CD4-positive, alpha-beta T cell treated with Interleukin-15 for 4 hours (primary cell): ENCODE measurements around the gene GPLD1.
A peak's percentile ranks its signal among the peaks of the same experiment; 100 is the strongest.
"Not testable (repeated sequence)": the region's sequence is repeated elsewhere in the genome, so short reads cannot be mapped to it uniquely, and the experiment has no call there.

Source experiments
- DNase-seq: peaks from one replicate; pipeline ENCODE4 v3.0.0-alpha.2; 2020; ENCODE audit warnings: low spot score

The GPLD1 gene

DNA sequence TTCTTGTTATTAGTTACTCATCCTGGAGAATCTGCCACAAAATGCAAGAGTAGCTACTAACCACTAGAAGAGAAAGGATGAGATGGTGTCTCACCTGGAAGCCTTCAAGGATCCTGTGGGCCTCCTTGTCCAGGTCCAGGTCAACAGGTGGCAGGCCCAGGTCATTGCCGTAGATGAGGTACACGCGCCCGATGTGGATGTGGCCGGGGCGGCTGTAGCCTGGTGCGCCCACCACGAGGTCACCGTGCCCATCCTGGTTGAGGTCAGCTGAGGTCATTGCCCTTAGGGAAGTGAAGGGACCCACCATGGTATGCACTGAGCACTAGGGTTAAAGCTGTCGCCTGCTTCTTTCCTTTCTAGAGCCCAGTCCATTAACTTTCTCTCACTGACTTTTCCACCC lies 35.5 kb downstream of the GPLD1 start:
- no peak for DNase-seq

- no peak for DNase-seq
These were observed 37.6 kb downstream of the GPLD1 start for GRCh38 chr6:24451581-24452388.

GRCh38 chr6:24448828-24449525 lies 40.4 kb downstream of the GPLD1 start:
- no peak for DNase-seq

DNA sequence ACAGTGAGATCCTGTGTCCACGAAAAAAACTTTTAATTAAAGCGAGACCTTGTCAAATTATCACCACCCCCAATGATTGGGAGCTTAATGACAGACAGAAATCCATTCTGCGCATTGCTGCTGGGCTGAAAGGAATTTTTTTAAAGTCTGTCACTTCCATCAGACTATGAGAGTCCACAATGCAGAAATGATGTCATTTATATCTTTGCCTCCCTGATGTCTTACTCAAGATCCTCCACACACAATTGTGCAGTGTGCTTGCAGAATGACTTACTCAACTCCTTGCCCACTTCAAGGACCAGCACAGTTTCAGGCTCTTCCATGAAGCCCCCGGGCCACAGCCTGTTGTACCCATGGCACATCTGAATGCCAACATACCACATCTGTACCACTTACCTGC lies 41.0 kb downstream of the GPLD1 start:
- no peak for DNase-seq

DNA sequence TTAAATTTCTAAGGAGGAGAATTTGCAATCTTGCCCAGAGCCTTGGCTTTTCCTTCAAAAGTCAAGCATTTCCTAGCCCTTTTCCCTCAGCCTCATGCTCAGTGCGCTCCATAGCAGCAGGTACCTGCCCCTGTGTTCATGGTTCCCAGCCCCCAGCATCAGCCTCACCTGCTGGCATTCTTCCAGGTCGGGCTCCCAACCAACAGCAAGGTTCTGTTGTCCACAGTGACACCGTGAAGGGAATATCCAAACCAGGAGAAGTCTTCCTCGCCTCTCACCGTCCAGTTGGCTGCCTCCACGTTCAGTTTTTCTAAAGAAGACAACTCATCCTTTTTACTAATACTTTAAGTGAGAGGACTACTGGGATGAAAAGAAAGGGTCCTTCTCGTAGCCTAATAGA lies 42.7 kb downstream of the GPLD1 start:
- DNase-seq: no peak

DNA sequence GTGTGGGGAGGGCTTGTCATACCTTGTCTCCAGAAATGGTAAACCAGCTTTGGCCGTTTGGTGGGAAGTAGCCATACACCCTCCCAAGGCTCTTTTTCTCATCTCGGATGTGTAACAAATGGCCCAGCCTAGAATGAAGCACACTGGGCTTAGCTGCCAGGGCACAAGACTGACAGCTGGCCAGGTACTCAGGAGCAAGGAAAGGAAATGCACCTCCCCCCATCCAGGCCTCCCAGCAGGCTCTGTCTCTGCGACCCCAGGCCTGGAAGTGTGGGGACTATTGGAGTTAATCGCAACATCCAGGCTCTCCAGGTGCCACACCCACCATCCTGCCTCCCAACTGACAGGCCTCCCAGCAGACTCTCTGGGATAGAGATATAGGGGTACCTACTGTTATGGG lies 43.7 kb downstream of the GPLD1 start:
- DNase-seq: no peak

DNA sequence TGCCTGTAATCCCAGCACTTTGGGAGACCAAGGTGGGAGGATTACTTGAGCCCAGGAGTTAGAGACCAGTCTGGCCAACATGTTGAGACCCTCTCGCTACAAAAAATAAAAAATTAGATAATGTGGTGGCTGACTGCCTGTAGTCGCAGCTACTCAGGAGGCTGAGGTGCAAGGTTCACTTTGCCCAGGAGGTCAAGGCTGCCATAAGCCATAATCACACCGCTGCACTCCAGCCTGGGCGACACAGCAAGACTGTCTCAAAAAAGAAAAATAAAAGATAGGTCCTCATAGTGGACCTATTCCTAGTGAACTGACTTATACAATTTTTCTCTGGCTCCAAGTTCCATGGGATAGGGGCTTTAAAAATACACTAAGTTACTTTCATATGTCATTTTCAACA lies 44.8 kb downstream of the GPLD1 start:
- no peak for DNase-seq

DNA sequence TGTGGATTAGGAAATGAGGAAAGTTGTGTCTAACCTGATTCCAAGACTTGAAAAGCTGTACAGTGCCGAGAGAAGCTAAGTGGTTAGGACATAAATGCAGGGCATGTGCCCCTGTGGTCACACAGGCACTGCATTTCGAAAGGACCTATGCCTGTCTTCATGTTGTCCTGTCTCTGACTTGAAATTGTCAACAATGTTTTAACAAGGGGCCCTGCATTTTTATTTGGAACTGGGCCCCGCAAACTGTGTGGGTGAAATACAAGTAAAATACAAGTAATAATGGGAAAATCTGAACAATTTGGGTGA lies 47.8 kb downstream of the GPLD1 start:
- no peak for DNase-seq

- DNase-seq: no peak
These were observed 48.3 kb downstream of the GPLD1 start for GRCh38 chr6:24440897-24441598.

- DNase-seq: no peak
These were observed 49.4 kb downstream of the GPLD1 start for GRCh38 chr6:24439858-24440539.

- DNase-seq: no peak
These were observed 52.4 kb downstream of the GPLD1 start for GRCh38 chr6:24436979-24437378.

DNA sequence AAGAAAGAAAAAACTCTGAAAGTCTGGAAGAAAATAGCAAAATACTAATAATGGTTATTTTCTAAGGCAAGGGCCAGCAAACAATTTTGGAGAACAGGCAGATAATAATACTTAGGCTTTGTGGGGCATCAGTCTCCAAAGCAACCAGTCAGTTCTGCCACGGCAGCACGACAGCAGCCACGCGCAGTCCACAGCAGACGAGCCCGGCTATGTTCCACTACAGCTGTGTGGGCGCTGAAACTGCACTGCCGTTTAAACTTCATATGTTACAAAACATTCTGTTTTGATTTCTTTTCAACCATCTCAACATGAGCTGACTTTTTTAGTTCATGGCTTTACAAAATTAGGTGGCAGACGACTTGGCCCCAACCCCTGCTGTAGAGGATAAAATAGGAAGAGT lies 56.8 kb downstream of the GPLD1 start:
- DNase-seq: no peak

GRCh38 chr6:24431045-24431451 lies 58.3 kb downstream of the GPLD1 start:
- peak; percentile 35 for DNase-seq

DNA sequence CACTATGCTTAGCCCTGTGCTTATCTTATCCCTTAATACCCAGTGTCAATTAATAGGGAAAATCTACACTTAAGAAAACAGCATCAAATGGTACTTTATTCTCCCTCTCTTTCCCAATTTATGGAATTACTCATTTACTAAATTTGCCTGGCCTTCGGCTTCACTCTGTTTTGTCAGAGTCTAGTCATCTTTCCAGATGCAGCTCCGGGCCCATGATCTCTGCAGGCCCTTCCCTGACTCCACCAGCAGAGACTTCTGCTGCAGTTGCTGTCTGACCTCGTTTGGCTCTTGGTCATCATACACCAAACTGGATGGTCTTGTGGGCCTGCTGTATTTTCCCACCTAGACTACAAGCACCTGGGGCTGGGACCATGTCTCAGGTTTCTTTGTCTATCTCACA lies 59.3 kb downstream of the GPLD1 start:
- no peak for DNase-seq

DNA sequence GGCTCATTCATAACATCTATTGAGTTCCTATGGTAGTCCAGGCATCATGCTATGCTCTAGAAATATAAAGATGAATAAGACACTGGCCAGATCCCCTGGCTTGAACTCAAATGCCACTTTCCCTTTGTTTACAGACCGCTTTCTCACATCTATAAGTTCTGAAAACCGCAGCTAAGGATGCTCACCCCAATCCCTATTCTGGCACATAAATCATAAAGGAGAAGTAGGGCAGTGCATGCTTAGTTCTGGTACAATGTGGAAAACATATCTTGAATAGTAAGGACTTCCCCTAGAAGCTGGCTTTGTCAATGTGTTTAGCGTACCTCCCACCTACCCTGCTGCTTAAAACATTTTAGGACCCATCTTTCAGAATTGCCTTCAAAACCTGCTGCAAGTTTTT lies 60.2 kb downstream of the GPLD1 start:
- no peak for DNase-seq

- no peak for DNase-seq
These were observed 60.8 kb downstream of the GPLD1 start for GRCh38 chr6:24428615-24429014.

DNA sequence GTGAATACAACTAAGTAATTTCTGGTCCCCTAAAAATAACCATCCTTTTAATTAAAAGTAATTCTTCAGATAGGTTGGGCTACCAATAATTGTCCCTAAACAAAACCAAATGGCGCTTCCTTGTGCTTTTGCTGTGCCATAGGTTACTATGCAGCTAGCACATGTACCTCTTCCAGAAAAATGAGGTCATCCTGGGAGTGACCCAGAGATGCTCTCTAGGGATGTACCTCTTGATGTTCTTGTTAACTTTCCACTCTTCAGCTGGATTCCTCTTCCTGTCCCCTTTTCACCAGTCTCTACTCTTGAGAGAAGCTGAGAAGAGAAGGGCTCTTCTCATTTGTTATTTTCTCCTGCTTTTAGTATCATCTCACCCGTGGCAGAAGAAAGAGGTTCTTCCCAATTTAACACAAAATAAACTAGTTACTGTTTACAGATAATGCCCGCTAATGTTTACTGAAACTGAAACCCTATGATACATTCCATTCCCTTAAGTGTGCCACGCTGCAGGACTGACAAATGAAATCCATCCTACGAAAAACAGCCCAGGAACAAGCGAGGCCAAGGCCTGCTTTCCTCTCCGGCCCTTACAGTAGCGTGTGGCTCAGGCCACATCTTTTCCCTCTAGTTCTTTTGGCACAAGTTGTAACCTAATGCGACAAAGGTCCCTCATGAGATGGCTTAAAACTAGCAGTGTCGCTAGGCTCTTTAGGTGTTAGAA lies 62.5 kb downstream of the GPLD1 start:
- DNase-seq: no peak

DNA sequence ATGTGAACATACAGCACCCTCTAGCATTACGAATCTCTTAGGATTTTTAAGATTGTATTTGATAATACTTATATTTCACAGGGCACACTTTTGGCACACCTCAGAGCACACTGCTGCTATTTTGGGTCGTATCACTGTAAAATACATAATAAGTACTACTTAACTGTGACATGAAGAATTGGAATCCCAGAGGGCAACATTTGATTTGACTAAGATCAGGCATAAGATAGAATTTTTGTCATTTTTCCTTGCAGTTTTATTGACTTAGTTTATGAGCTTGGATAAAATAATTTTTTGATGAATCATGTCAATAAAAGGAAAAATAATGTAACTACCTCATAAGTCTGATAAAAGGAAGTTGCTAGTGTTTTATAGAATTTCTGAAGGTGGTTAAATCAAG lies 64.3 kb downstream of the GPLD1 start:
- no peak for DNase-seq

- no peak for DNase-seq
These were observed 69.9 kb downstream of the GPLD1 start for GRCh38 chr6:24419526-24419925.

GRCh38 chr6:24415753-24416152 lies 73.6 kb downstream of the GPLD1 start:
- no peak for DNase-seq

DNA sequence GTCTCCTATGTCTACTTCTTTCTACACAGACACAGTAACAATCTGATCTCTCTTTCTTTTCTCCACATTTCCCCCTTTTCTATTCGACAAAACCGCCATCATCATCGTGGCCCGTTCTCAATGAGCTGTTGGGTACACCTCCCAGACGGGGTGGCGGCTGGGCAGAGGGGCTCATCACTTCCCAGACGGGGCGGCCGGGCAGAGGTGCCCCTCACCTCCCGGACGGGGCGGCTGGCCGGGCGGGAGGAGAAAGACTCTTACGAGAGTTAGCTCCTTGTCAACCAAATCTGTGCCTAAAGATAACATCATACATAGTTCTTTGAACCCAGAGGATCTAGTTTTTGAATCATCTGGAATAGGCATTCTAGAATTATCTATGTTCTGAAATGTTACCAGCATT lies 74.8 kb downstream of the GPLD1 start:
- DNase-seq: not testable (repeated sequence)

DNA sequence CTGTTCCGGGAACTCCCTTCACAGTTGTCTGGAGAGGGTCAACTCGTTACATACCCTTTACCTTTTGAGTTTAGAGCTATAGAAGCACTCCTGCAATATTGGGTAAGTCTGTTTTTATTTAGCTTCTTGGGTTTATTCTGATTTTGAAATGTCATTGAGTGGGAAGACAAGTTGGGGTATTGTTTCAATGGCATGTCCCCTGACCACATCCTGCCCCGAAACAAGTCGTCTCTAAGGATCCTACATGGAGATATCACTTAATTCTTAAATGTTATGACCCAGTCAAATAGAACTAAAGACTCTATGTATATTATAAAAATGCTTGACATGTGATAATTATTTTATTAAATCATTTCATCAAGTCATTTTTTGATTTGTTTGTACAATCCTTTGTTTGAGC lies 77.1 kb downstream of the GPLD1 start:
- no peak for DNase-seq
